ENCODE measurements around the gene FRMD6.
"Not testable (repeated sequence)": the region's sequence is repeated elsewhere in the genome, so short reads cannot be mapped to it uniquely, and the experiment has no call there.

FRMD6 gene

DNA sequence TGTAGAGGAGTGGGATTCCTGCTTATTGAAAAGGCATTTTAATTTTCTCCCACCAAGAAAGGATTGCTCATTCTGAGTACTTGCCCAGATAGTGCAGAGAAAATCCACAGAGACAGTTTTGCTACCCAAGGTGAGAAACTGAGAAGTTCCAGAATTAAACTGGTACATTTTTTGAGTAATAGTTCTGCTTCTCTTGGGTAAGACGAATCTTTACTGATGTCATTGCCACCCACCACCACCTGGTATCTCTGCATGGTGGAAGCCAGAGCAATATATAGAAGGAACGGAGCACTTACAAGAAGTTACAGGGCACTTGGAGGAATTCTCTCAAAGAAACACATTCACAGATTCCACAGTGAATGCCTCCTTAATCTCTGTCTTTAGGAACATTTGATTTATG is 20.7 kb upstream of the FRMD6 start:
- DNase-seq (ENCODE audit: low read depth): no peak

GRCh38 chr14:51633298-51633697 is 18.4 kb upstream of the FRMD6 start:
- not testable (repeated sequence) for DNase-seq (ENCODE audit: low read depth)

DNA sequence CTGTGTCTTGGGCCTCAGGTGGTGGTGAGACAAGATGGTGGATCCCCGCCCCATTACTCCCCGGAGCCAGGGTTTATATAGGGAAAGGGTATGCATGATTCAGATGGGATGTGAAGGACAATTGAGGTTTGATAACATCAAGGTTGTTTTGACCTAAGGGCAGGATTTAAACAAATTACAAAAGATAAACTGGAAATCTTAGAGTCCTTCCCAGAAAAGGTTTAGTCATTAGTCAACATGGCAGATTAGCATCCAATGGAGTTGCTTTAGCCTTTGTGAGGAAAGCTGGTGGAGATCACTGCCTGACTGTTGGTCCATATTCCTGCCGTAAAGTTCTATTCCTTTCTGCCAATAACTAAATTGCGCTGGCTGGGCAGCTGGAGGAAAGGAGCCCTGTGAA is 15.6 kb upstream of the FRMD6 start:
- DNase-seq (ENCODE audit: low read depth): no peak

DNA sequence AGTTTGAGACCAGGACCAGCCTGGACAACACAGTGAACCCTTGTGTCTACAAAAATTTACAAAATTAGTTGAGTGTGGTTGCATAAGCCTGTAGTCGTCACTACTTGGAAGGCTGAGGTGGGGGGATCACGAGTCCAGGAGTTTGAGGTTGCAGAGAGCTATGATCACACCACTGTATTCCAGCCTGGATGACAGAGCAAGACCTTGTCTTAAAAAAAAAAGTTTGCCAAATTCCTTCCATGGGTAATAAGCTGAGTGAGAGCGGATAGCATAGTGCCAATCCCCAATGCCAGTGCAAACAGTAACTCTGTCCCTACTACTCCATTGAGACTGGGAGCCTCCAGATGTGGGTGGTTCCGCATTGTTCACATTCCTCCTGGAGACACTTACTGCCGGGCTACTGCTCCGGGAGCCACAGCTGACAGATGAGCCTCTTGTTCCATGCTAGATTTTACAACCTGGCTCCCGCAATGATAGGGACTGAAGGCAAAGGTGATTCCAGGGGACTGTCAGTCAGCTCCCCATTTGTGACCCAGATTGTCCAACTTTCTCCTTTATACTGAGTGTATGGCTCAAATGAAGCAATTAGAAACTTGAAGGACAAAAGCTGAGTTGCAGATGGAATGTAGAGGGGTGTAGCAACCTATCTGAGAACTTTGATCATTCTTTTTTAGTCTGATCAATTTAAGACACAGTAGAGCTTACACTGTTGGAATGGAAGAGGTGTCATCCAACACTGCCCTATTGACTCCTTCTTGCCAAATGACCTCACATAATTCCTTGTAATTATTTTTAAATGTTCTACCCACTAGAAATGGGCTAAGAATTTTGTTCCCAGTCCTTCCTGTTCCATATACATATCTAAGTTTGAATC is 13.4 kb upstream of the FRMD6 start:
- peak; percentile 88 for DNase-seq (ENCODE audit: low read depth)

DNA sequence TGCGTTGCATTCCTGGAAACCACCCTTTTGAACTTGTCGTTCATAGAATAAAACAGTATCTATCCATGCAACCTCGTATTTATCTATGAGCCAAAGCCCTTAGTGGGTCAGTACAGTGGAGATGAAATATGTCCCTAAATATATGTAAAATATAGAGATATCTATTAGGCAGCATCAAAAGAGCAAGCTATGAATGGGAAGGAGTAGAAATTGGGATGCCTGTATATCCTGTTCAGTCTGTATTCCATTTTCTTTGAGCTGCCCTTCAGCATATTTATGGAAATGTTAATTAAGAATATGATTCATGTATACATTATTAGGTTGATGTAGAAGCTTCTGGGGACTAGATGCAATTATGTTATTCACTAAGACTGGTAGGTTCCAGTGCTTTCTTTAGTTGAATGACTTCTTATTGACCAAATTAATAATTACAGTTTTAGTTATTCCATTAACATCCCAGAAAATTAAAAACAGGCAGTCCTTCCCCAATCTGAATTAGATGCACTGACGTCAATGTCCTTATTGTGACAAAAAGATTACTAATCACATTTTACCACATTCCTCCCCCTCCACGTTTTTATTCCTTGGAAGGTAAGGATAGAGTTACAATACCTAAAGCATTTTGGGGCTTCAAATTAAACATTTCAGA is 11.9 kb upstream of the FRMD6 start:
- DNase-seq (ENCODE audit: low read depth): no peak

- DNase-seq (ENCODE audit: low read depth): peak; percentile 85
Observed at GRCh38 chr14:51643140-51643539, 8.6 kb upstream of the FRMD6 start.

- peak; percentile 74 for DNase-seq (ENCODE audit: low read depth)
Observed at GRCh38 chr14:51644217-51644933, 7.3 kb upstream of the FRMD6 start.

DNA sequence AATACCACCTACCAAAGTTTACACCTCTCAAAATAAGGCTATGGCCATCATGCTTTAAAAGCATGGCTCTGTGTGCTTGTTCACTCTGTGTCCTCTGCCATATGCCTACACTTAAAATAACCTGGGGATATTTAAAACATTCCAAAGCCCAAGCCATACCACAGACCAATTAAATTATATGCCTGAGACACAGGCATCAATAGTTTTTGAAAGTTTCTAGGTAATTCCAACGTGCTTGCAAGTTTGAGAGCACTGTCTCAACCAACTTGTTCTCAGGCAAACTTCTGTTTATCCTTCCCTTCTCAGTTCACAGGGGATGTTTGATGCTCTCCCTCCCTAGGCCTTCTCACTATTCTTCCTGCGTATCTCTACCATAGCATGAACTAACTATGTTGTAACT is 3.4 kb upstream of the FRMD6 start:
- DNase-seq (ENCODE audit: low read depth): peak; percentile 57

- peak; percentile 56 for DNase-seq (ENCODE audit: low read depth)
Observed at GRCh38 chr14:51650716-51651387, 858 bp upstream of the FRMD6 start.

DNA sequence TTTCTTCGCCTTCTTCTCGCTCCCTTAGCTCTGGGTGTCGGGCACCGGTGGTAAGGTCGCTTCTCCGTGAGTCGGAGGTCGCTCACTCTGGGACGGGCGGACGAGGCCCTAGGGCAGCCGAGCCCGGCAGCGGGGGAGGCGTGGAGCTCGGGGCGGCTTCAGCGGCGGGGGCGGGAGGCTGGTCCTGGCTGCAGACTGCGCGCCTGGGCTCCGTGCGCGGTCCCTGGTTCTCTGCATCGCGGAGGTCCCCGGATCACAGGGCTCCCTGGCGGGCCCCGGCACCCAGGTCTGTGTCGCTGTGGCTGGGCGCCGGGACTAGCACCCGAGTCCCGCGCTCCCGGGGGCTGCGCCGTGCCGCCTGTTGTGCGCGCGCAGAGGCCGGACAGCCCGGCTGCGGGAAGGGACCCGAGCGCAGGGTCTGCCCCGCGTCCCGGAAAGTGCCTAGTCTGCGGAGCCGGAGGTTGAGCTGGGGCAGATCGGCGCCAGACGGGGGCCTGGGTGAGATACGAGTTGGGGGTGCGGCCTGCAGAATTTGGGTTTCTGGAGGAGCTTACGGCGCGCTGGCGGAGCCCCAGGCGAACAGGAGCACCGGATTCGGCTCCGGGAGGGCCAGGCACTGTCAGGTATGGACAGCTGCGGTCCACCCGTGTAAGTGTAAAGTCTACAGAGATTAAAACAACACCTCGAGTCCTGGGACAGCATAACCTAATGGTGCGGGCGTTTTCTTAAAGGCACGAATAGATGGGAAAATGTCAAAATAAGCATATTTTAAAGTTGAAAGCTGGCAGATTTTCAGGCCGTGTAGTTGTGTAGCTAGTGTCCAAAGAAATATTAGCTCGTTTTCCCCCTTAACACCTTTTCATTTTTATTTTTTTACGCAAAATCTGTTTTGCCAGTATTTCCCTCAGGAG is 713 bp downstream of the FRMD6 start:
- DNase-seq (ENCODE audit: low read depth): no peak

DNA sequence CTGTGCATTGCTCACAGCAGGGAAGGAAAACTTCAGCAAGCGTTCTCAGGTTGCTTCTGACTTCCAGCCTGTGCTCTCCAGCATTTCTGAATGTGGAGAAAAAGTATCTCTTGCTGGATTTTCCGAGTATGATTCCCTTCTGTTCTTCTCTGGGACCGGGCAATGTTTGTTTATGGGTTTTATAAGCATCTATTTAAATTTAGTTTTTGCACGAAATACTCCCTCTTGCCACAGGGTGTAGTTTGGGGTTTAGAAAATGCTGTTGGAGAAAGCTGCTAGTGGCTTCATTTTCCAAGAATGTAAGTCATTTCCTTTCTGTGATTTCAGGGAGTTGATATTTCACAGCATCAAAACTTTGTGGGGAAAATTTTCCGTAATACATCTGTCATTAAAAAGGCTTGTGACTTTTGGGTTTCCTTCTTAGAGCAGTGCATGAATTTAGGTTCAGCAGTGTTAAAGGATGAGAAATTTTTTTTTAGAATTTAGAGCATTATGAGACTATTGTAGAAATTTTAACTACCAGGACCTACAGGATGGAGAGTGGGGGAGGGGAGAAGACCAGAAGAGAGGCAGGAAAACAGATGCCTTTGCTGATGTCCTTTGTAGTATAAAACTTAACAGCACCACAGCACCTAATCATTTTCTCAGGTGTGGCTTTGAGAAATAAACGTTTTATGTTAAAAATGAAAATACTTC is 1.5 kb downstream of the FRMD6 start:
- peak; percentile 86 for DNase-seq (ENCODE audit: low read depth)

- no peak for DNase-seq (ENCODE audit: low read depth)
Observed at GRCh38 chr14:51653775-51654532, 2.2 kb downstream of the FRMD6 start.

DNA sequence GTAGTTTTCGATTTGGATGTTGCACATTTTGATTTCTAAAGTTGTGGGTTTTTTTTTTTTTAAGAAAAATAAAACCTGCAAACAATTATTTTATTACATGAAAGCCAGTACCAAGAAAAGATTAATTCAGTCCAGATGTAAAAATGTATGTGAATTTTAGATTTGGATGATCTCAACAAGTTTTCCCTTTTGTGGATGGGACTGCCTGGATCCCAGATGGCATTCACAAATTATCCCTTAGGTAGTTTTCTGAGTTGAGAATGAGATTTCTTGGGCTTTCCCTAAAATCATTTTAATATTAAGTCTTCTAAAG is 2.8 kb downstream of the FRMD6 start:
- no peak for DNase-seq (ENCODE audit: low read depth)

GRCh38 chr14:51657762-51658161 is 6.1 kb downstream of the FRMD6 start:
- peak; percentile 70 for DNase-seq (ENCODE audit: low read depth)

DNA sequence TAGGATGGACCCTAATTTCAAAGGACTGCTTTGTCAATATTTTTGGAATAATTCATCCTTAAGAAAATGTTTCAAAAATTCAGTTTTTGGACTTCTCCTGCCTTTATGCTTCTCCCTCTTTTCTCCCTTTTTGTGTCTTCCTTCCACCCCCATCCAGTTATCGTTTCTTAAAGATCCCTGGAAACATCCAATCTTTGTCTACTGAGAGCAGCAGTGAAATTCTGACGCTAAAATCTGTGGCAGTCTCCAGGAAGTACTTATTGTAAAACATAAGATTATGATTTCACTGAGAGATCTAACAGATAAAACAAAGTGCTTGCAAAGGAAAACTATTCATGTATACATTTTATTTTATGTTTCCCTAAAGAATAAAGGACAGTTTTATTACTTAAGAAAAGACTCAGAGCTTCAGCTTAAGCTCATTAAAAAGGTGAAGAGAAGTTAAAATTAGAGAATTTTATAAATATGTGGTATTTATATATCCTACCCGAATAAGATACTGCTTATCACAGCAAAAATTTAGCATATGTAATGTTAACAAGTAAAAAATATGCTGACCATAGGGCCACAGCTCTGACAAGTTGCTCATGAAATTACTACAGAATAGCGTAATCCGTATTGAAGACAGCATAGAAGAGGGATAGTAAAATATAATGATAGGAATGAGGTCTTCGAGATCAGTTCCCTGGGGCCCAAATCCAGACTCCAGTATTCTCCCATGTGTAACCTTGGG is 6.9 kb downstream of the FRMD6 start:
- DNase-seq (ENCODE audit: low read depth): no peak

DNA sequence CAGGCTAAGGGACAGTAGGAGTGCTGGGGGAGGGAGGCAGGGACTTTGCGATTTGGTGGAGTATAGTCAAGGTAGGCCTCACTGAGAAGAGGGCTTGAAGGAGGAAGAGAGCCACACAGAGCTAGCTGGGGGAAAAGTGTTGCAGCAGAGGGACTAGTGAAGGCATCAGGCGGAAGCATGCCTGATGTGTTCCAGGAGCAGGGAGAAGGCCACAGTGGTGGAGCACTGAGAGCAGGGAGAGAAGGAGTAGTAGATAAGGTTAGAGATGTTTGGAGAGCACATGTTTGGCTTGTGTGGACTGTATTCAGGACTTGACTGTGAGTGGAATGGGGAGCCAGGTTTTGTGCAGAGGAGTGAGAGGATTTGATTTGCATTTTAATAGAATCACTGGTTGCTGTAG is 9.0 kb downstream of the FRMD6 start:
- no peak for DNase-seq (ENCODE audit: low read depth)

GRCh38 chr14:51661504-51661903 is 9.8 kb downstream of the FRMD6 start:
- no peak for DNase-seq (ENCODE audit: low read depth)

GRCh38 chr14:51663783-51664326 is 12.1 kb downstream of the FRMD6 start:
- no peak for DNase-seq (ENCODE audit: low read depth)

- no peak for DNase-seq (ENCODE audit: low read depth)
Observed at GRCh38 chr14:51666070-51666469, 14.4 kb downstream of the FRMD6 start.
